Osteocyte (in vitro differentiated cells): ENCODE results near the gene HMGN4. TPM values are rescaled to one million over a fixed set of nuclear protein-coding genes. Genes with fewer than 3 reads are reported as not detected.

Source experiments
- DNase-seq: peaks from one replicate; pipeline ENCODE4 v3.0.0; 2021; ENCODE audit warnings: mixed read lengths; ENCODE audit not compliant: unreplicated experiment; ENCODE audit errors: extremely low spot score
- H3K27ac Mint-ChIP-seq: one replicate; pipeline ENCODE4 v1.8.0; 2021; ENCODE audit warnings: mild to moderate bottlenecking, mixed read lengths; ENCODE audit not compliant: unreplicated experiment
- H3K27me3 Mint-ChIP-seq: one replicate; pipeline ENCODE4 v1.8.0; 2021; ENCODE audit warnings: mixed read lengths; ENCODE audit not compliant: unreplicated experiment
- H3K36me3 Mint-ChIP-seq: one replicate; pipeline ENCODE4 v1.8.0; 2021; ENCODE audit warnings: mixed read lengths; ENCODE audit not compliant: unreplicated experiment
- H3K4me1 Mint-ChIP-seq: one replicate; pipeline ENCODE4 v1.8.0; 2021; ENCODE audit warnings: mixed read lengths; ENCODE audit not compliant: unreplicated experiment
- H3K4me3 Mint-ChIP-seq: one replicate; pipeline ENCODE4 v1.8.0; 2021; ENCODE audit warnings: mild to moderate bottlenecking, moderate library complexity, mixed read lengths; ENCODE audit not compliant: unreplicated experiment
- H3K9me3 Mint-ChIP-seq: one replicate; pipeline ENCODE4 v1.8.0; 2021; ENCODE audit warnings: mixed read lengths; ENCODE audit not compliant: unreplicated experiment
- total RNA-seq: library from RNA; stranded (reverse); gene quantifications from 2 replicates; pipeline ENCODE4 v1.2.1, GENCODE V29; 2021
- TF ChIP-seq, protein P1 (sequence below): fragments of 200-600 bp; sonication (generic); IDR thresholded peaks from 2 replicates; pipeline ENCODE4 v1.5.0; 2021; ENCODE audit warnings: antibody characterized with exemption, mild to moderate bottlenecking, moderate library complexity

Gene HMGN4
- total RNA-seq, 1 donor from 2014 or later, result 45.0 TPM

DNA sequence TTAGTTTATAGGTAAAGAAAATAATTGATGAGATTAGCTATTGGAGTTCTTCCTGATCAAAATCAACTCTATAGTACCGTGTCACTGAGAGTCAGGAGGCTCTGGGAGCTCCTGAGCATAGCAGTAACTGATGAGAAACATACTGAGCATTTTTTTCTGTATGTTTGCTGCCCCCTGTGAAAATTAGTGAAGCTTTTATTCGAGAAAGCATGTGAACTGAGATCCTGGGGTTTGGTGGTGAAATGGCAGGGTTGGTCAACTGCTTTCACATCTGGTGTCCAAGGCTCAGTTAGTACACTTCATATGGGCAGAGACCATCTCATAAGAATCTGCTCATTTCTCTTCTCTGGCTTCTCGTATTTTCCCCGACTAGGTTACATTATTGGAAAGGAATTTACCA is 54.5 kb downstream of the HMGN4 start:
- TF ChIP-seq, protein P1, sequence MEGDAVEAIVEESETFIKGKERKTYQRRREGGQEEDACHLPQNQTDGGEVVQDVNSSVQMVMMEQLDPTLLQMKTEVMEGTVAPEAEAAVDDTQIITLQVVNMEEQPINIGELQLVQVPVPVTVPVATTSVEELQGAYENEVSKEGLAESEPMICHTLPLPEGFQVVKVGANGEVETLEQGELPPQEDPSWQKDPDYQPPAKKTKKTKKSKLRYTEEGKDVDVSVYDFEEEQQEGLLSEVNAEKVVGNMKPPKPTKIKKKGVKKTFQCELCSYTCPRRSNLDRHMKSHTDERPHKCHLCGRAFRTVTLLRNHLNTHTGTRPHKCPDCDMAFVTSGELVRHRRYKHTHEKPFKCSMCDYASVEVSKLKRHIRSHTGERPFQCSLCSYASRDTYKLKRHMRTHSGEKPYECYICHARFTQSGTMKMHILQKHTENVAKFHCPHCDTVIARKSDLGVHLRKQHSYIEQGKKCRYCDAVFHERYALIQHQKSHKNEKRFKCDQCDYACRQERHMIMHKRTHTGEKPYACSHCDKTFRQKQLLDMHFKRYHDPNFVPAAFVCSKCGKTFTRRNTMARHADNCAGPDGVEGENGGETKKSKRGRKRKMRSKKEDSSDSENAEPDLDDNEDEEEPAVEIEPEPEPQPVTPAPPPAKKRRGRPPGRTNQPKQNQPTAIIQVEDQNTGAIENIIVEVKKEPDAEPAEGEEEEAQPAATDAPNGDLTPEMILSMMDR, result peak; percentile 9
- H3K4me1 Mint-ChIP-seq, result peaks cover 7% of the 10 kb centered on the region
- no peak for DNase-seq
- no peaks in the 10 kb centered on the region for H3K9me3 Mint-ChIP-seq
- H3K27me3 Mint-ChIP-seq, result peaks cover 50% of the 10 kb centered on the region
- H3K4me3 Mint-ChIP-seq, result no peak overlapping the region
- H3K36me3 Mint-ChIP-seq, result no peaks in the 10 kb centered on the region
- no peak overlapping the region for H3K27ac Mint-ChIP-seq

DNA sequence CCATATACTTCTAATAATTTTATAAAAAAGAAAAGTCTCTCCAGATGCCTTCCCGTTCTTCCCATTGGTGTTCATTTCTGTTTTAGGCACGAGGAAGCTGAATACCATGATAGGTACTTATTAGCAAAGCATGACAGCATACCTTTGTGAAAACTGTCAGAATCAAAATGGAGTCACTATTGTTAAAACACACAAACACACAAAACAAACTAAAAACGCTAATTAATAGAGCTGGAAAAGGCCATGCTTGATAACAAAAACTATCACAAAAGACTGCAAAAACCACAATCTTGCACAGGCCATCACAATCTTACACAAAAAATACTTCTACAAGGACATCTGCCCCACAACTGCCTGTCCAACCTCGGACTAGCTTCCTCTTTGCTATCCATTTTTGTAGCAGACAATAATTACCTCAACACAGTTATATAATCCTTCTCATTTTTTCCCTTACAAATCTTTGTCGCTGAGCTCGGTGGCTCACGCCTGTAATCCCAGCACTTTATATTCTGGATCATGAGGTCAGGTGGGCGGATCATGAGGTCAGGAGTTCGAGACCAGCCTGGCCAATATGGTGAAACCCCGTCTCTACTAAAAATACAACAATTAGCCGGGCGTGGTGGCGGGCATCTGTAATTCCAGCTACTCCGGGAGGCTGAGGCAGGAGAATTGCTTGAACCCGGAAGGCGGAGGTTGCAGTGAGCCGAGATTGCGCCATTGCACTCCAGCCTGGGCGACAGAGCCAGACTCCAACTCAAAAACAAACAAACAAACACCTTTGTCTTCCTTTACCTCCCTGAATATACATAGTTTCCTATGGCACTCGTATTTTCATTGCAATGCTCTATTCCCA is 55.3 kb downstream of the HMGN4 start:
- DNase-seq, result no peak
- Mint-ChIP-seq H3K9me3 (no peaks in the 10 kb centered on the region), H3K27ac (no peak overlapping the region), H3K4me1 (peaks cover 14% of the 10 kb centered on the region), H3K27me3 (peaks cover 50% of the 10 kb centered on the region), H3K4me3 (no peak overlapping the region), H3K36me3 (peaks cover 5% of the 10 kb centered on the region)
- TF ChIP-seq, protein P1, result no peak

DNA sequence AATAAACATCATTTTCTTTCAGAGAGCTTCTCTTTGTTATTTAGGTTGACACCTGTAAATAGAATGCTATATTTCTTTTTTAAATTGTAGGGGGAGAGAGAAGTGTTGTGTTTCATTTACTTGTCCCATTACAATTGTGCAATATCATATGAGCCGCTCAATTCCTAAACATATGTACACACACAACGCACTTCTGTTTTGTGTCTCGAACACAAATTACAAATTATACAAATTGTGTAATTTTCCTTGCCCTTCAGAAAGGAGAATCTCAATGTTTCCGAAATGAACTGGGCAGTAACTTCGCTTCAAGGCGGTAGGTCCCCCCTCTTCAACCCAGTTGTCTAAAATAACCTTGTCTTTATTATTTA is 55.9 kb downstream of the HMGN4 start:
- Mint-ChIP-seq H3K4me1 (peaks cover 17% of the 10 kb centered on the region), H3K9me3 (no peaks in the 10 kb centered on the region), H3K27ac (no peak overlapping the region), H3K36me3 (peaks cover 8% of the 10 kb centered on the region), H3K27me3 (peaks cover 50% of the 10 kb centered on the region), H3K4me3 (no peak overlapping the region)
- TF ChIP-seq, protein P1, result no peak
- DNase-seq, result no peak

DNA sequence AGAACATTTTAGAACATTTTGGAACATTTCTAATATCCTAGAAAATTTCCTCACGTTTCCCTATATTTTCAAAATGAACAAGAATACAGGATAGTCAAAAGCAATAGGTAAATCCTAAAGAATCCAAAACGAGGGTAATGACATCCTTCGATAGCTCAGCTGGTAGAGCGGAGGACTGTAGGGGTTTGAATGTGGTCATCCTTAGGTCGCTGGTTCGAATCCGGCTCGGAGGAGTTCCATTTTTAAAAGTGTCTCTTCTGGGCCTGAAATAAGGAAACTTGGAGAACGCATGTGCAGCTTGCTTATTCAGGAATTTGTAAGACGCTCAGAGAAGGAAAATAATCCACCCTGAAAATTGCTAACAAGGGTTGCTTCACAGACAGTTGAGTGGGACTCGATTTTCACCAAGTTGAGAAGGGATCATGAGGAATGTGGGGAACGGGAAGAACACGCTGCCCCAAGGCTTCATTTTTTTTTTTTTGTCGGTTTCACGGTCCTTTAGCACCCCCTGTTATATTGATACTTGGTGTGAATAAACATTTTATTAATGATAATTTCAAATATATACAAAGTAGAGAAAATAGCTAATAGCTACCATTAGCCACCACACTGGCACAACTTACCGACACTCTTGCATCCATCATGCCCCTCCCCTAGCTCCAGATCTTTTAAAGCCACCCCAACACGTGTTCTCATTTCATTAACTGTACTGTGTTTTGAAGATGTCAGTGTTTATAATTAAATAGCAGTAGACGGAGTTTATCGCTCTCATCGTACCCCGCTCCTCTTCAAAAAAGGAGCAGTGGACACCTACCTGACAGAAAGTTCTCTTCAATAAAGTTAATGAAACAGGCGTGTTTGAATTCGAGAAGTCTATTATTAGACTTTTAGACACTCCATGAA is 56.8 kb downstream of the HMGN4 start:
- TF ChIP-seq, protein P1, result no peak
- no peak for DNase-seq
- peaks cover 44% of the 10 kb centered on the region for H3K27me3 Mint-ChIP-seq
- no peaks in the 10 kb centered on the region for H3K9me3 Mint-ChIP-seq
- peaks cover 17% of the 10 kb centered on the region for H3K4me1 Mint-ChIP-seq
- H3K4me3 Mint-ChIP-seq, result peak overlapping the region; percentile 19
- peaks cover 16% of the 10 kb centered on the region for H3K36me3 Mint-ChIP-seq
- no peak overlapping the region for H3K27ac Mint-ChIP-seq
